GM18868 (cell line): Measurements from ENCODE around the gene CDC25C.
A peak's percentile ranks its signal among the peaks of the same experiment; 100 is the strongest.
"Not testable (repeated sequence)": the region's sequence is repeated elsewhere in the genome, so short reads cannot be mapped to it uniquely, and the experiment has no call there.

Experiments
- ATAC-seq: cut with Tn5 transposase; IDR thresholded peaks from one replicate; pipeline ENCODE4 v1.9.1; 2021; ENCODE audit warnings: mild to moderate bottlenecking, moderate library complexity; ENCODE audit not compliant: unreplicated experiment

Gene CDC25C

GRCh38 chr5:138280915-138281314 is 50.7 kb downstream of the CDC25C start:
- no peak for ATAC-seq

- ATAC-seq: no peak
Measured at GRCh38 chr5:138276402-138277054, 55.1 kb downstream of the CDC25C start.

GRCh38 chr5:138275895-138276294 is 55.7 kb downstream of the CDC25C start:
- no peak for ATAC-seq

GRCh38 chr5:138275379-138275782 is 56.2 kb downstream of the CDC25C start:
- no peak for ATAC-seq

GRCh38 chr5:138274189-138274853 is 57.3 kb downstream of the CDC25C start, which contains the start of gene GFRA3:
Gene GFRA3, minus strand, starts transcription at chr5:138274621. Its CDS starts 197 bp downstream, at chr5:138274424.
- no peak for ATAC-seq

GRCh38 chr5:138273834-138274188 is 57.8 kb downstream of the CDC25C start:
- no peak for ATAC-seq

- ATAC-seq: no peak
Measured at GRCh38 chr5:138272681-138273080, 58.9 kb downstream of the CDC25C start.

GRCh38 chr5:138271281-138271680 is 60.3 kb downstream of the CDC25C start:
- ATAC-seq: no peak

GRCh38 chr5:138264183-138264582 is 67.4 kb downstream of the CDC25C start:
- no peak for ATAC-seq

GRCh38 chr5:138263581-138263980 is 68.0 kb downstream of the CDC25C start:
- ATAC-seq: no peak

- ATAC-seq: no peak
Measured at GRCh38 chr5:138258704-138259292, 72.8 kb downstream of the CDC25C start.

GRCh38 chr5:138257583-138257982 is 74.0 kb downstream of the CDC25C start:
- no peak for ATAC-seq

- ATAC-seq: peak; percentile 82
Measured at GRCh38 chr5:138252944-138253343, 78.7 kb downstream of the CDC25C start.

- not testable (repeated sequence) for ATAC-seq
Measured at GRCh38 chr5:138247800-138248199, 83.8 kb downstream of the CDC25C start.

GRCh38 chr5:138246822-138247221 is 84.8 kb downstream of the CDC25C start:
- no peak for ATAC-seq

GRCh38 chr5:138246334-138246733 is 85.3 kb downstream of the CDC25C start:
- no peak for ATAC-seq

- ATAC-seq: no peak
Measured at GRCh38 chr5:138245717-138246116, 85.9 kb downstream of the CDC25C start.

GRCh38 chr5:138243794-138244193 is 87.8 kb downstream of the CDC25C start:
- no peak for ATAC-seq

GRCh38 chr5:138241688-138242571 is 89.7 kb downstream of the CDC25C start:
- no peak for ATAC-seq

GRCh38 chr5:138240650-138241385 is 90.8 kb downstream of the CDC25C start:
- peak; percentile 47 for ATAC-seq

- no peak for ATAC-seq
Measured at GRCh38 chr5:138238034-138238433, 93.6 kb downstream of the CDC25C start.
